ENCODE results near the gene C5orf47. TPM values are rescaled to one million over a fixed set of nuclear protein-coding genes. Genes with fewer than 3 reads are reported as not detected.

C5orf47 gene
- total RNA-seq (ENCODE audit: unreplicated experiment), result not detected
- long read RNA-seq, result 0 reads

- no peak within 1 kb of the TSS for H3K4me3 Mint-ChIP-seq (ENCODE audit: unreplicated experiment)
- no peaks in the 10 kb centered on the region for H3K4me1 Mint-ChIP-seq (ENCODE audit: unreplicated experiment)
- H3K27me3 Mint-ChIP-seq (ENCODE audit: unreplicated experiment), result no peaks in the 10 kb centered on the region
- H3K9me3 Mint-ChIP-seq (ENCODE audit: unreplicated experiment), result no peaks in the 10 kb centered on the region
- H3K36me3 Mint-ChIP-seq (ENCODE audit: low read depth, unreplicated experiment), result no peaks in the 10 kb centered on the region
- TF ChIP-seq CTCF (IDR thresholded peaks at IDR 0.05; ENCODE audit: unreplicated experiment), result no peak
- no peak within 1 kb of the TSS for H3K27ac Mint-ChIP-seq (ENCODE audit: unreplicated experiment)
- DNase-seq (ENCODE audit: low spot score), result no peak
Measured at GRCh38 chr5:173988554-173989431, at the start of gene C5orf47. Gene C5orf47, plus strand, starts transcription at chr5:173989170. Its CDS starts 94 bp downstream, at chr5:173989264.

- TF ChIP-seq CTCF (IDR thresholded peaks at IDR 0.05; ENCODE audit: unreplicated experiment), result no peak
- peaks cover 22% of the 10 kb centered on the region for H3K4me1 Mint-ChIP-seq (ENCODE audit: unreplicated experiment)
- no peak overlapping the region for H3K27ac Mint-ChIP-seq (ENCODE audit: unreplicated experiment)
- H3K27me3 Mint-ChIP-seq (ENCODE audit: unreplicated experiment), result no peaks in the 10 kb centered on the region
- peaks cover under 1% of the 10 kb centered on the region for H3K36me3 Mint-ChIP-seq (ENCODE audit: low read depth, unreplicated experiment)
- no peak overlapping the region for H3K4me3 Mint-ChIP-seq (ENCODE audit: unreplicated experiment)
- DNase-seq (ENCODE audit: low spot score), result no peak
- no peaks in the 10 kb centered on the region for H3K9me3 Mint-ChIP-seq (ENCODE audit: unreplicated experiment)
Measured at GRCh38 chr5:173940269-173940668, 48.7 kb upstream of the C5orf47 start.

- H3K4me3 Mint-ChIP-seq (ENCODE audit: unreplicated experiment), result no peak overlapping the region
- H3K4me1 Mint-ChIP-seq (ENCODE audit: unreplicated experiment), result peaks cover 22% of the 10 kb centered on the region
- H3K27ac Mint-ChIP-seq (ENCODE audit: unreplicated experiment), result peak overlapping the region; percentile 92
- H3K9me3 Mint-ChIP-seq (ENCODE audit: unreplicated experiment), result no peaks in the 10 kb centered on the region
- DNase-seq (ENCODE audit: low spot score), result no peak
- TF ChIP-seq CTCF (IDR thresholded peaks at IDR 0.05; ENCODE audit: unreplicated experiment), result no peak
- H3K36me3 Mint-ChIP-seq (ENCODE audit: low read depth, unreplicated experiment), result peaks cover 3% of the 10 kb centered on the region
- H3K27me3 Mint-ChIP-seq (ENCODE audit: unreplicated experiment), result no peaks in the 10 kb centered on the region
Measured at GRCh38 chr5:173941102-173941501, 47.9 kb upstream of the C5orf47 start.

- peak overlapping the region; percentile 70 for H3K4me3 Mint-ChIP-seq (ENCODE audit: unreplicated experiment)
- TF ChIP-seq CTCF (IDR thresholded peaks at IDR 0.05; ENCODE audit: unreplicated experiment), result no peak
- peaks cover 7% of the 10 kb centered on the region for H3K36me3 Mint-ChIP-seq (ENCODE audit: low read depth, unreplicated experiment)
- peak overlapping the region; percentile 92 for H3K27ac Mint-ChIP-seq (ENCODE audit: unreplicated experiment)
- H3K9me3 Mint-ChIP-seq (ENCODE audit: unreplicated experiment), result no peaks in the 10 kb centered on the region
- peaks cover 22% of the 10 kb centered on the region for H3K4me1 Mint-ChIP-seq (ENCODE audit: unreplicated experiment)
- H3K27me3 Mint-ChIP-seq (ENCODE audit: unreplicated experiment), result no peaks in the 10 kb centered on the region
- no peak for DNase-seq (ENCODE audit: low spot score)
Measured at GRCh38 chr5:173941758-173942401, 47.1 kb upstream of the C5orf47 start.

GRCh38 chr5:173944511-173944910 is 44.5 kb upstream of the C5orf47 start:
- Mint-ChIP-seq H3K27me3 (ENCODE audit: unreplicated experiment) (no peaks in the 10 kb centered on the region), H3K4me3 (ENCODE audit: unreplicated experiment) (no peak overlapping the region), H3K9me3 (ENCODE audit: unreplicated experiment) (no peaks in the 10 kb centered on the region), H3K4me1 (ENCODE audit: unreplicated experiment) (peaks cover 22% of the 10 kb centered on the region), H3K36me3 (ENCODE audit: low read depth, unreplicated experiment) (peaks cover 20% of the 10 kb centered on the region), H3K27ac (ENCODE audit: unreplicated experiment) (no peak overlapping the region)
- no peak for DNase-seq (ENCODE audit: low spot score)
- TF ChIP-seq CTCF (IDR thresholded peaks at IDR 0.05; ENCODE audit: unreplicated experiment), result no peak

Measured in endothelial cell (in vitro differentiated cells).